ENCODE data around the gene GSTA1.

DNA sequence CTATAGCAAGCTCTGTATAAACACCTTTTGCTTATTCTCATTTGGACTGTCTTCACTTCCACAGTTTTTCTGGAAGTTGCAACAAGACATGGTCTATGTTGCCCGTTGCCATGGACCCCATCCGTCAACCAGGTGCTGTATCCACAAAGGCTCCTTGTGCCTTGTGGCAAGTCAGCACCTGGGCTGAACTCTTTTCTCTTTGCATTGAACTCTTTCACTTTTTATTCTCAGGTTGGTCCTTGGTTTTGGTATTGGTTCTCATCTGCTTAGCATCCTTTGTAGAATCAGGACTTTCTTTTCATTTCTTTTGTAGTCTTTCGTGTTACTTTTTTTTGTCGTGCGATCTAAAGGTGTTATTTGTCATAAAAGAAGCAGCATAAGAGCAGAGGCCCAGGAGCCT is 5.0 kb upstream of the GSTA1 start:
- TF ChIP-seq, protein P1, sequence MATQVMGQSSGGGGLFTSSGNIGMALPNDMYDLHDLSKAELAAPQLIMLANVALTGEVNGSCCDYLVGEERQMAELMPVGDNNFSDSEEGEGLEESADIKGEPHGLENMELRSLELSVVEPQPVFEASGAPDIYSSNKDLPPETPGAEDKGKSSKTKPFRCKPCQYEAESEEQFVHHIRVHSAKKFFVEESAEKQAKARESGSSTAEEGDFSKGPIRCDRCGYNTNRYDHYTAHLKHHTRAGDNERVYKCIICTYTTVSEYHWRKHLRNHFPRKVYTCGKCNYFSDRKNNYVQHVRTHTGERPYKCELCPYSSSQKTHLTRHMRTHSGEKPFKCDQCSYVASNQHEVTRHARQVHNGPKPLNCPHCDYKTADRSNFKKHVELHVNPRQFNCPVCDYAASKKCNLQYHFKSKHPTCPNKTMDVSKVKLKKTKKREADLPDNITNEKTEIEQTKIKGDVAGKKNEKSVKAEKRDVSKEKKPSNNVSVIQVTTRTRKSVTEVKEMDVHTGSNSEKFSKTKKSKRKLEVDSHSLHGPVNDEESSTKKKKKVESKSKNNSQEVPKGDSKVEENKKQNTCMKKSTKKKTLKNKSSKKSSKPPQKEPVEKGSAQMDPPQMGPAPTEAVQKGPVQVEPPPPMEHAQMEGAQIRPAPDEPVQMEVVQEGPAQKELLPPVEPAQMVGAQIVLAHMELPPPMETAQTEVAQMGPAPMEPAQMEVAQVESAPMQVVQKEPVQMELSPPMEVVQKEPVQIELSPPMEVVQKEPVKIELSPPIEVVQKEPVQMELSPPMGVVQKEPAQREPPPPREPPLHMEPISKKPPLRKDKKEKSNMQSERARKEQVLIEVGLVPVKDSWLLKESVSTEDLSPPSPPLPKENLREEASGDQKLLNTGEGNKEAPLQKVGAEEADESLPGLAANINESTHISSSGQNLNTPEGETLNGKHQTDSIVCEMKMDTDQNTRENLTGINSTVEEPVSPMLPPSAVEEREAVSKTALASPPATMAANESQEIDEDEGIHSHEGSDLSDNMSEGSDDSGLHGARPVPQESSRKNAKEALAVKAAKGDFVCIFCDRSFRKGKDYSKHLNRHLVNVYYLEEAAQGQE (IDR thresholded peaks at IDR 0.05; ENCODE audit: insufficient read depth in 1 of 2, low read depth in 2 of 2, low read length in 1 of 2), result no peak
- TF ChIP-seq, protein P2, sequence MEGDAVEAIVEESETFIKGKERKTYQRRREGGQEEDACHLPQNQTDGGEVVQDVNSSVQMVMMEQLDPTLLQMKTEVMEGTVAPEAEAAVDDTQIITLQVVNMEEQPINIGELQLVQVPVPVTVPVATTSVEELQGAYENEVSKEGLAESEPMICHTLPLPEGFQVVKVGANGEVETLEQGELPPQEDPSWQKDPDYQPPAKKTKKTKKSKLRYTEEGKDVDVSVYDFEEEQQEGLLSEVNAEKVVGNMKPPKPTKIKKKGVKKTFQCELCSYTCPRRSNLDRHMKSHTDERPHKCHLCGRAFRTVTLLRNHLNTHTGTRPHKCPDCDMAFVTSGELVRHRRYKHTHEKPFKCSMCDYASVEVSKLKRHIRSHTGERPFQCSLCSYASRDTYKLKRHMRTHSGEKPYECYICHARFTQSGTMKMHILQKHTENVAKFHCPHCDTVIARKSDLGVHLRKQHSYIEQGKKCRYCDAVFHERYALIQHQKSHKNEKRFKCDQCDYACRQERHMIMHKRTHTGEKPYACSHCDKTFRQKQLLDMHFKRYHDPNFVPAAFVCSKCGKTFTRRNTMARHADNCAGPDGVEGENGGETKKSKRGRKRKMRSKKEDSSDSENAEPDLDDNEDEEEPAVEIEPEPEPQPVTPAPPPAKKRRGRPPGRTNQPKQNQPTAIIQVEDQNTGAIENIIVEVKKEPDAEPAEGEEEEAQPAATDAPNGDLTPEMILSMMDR (IDR thresholded peaks at IDR 0.05), result no peak
